WTC11 (cell line): Measurements from ENCODE around the gene PTGS1. TPM values are rescaled to one million over a fixed set of nuclear protein-coding genes. Genes with fewer than 3 reads are reported as not detected.

Source experiments
- ATAC-seq: fragments of 200-7000 bp; cut with Tn5 transposase; 2 replicates; pipeline ENCODE4 v1.10.0; 2021; ENCODE audit warnings: mild to moderate bottlenecking, moderate library complexity
- CTCF ChIA-PET: fragments of 300-600 bp; sonication (Branson Sonifier 250); formaldehyde crosslinking; loops from one replicate; lab custom pipeline; 2021; ENCODE audit warnings: antibody characterized with exemption; lab: Charles Lee
- POLR2A ChIA-PET: fragments of 350-600 bp; sonication (Branson Sonifier 250); formaldehyde crosslinking; loops from one replicate; lab custom pipeline; 2021; ENCODE audit warnings: antibody characterized with exemption; lab: Charles Lee
- DNase-seq: peaks from one replicate; pipeline ENCODE4 v3.0.0; 2021; ENCODE audit warnings: low spot score
- H3K27ac Mint-ChIP-seq: 2 replicates; pipeline ENCODE4 v1.8.0; 2021; ENCODE audit warnings: mixed read lengths
- H3K27me3 Mint-ChIP-seq: 2 replicates; pipeline ENCODE4 v1.8.0; 2021; ENCODE audit warnings: low read depth, mild to moderate bottlenecking, moderate library complexity, mixed read lengths
- H3K36me3 Mint-ChIP-seq: 2 replicates; pipeline ENCODE4 v1.8.0; 2021; ENCODE audit warnings: mixed read lengths
- H3K4me1 Mint-ChIP-seq: 2 replicates; pipeline ENCODE4 v1.8.0; 2022; ENCODE audit warnings: mixed read lengths
- H3K4me3 Mint-ChIP-seq: 2 replicates; pipeline ENCODE4 v1.8.0; 2021; ENCODE audit warnings: mild to moderate bottlenecking, moderate library complexity, mixed read lengths
- H3K9me3 Mint-ChIP-seq: 2 replicates; pipeline ENCODE4 v1.8.0; 2021; ENCODE audit warnings: mixed read lengths
- CBFB ChIP-seq: sonication (generic); formaldehyde crosslinking; IDR thresholded peaks from 2 replicates; pipeline ENCODE4 v1.8.1; 2022; ENCODE audit warnings: mild to moderate bottlenecking, low read depth, missing genetic modification reagents
- CREM ChIP-seq: sonication (generic); formaldehyde crosslinking; IDR thresholded peaks from 2 replicates; pipeline ENCODE4 v1.8.1; 2022; ENCODE audit warnings: mild to moderate bottlenecking, missing genetic modification reagents, moderate library complexity
- ELF4 ChIP-seq: sonication (generic); formaldehyde crosslinking; IDR thresholded peaks from 2 replicates; pipeline ENCODE4 v1.8.1; 2022; ENCODE audit warnings: low read depth, mild to moderate bottlenecking, moderate library complexity, missing genetic modification reagents
- EMX1 ChIP-seq: fragments of 250-450 bp; sonication (Bioruptor Pico); IDR thresholded peaks from 2 replicates; pipeline ENCODE4 v1.8.0; 2021; ENCODE audit warnings: mild to moderate bottlenecking
- GABPB1 ChIP-seq: sonication (generic); formaldehyde crosslinking; IDR thresholded peaks from 2 replicates; pipeline ENCODE4 v1.8.1; 2023; ENCODE audit warnings: mild to moderate bottlenecking, missing genetic modification reagents
- JUN ChIP-seq: sonication (generic); formaldehyde crosslinking; IDR thresholded peaks from 2 replicates; pipeline ENCODE4 v1.8.0; 2023; ENCODE audit warnings: mild to moderate bottlenecking, missing genetic modification reagents
- MYBL2 ChIP-seq: sonication (generic); formaldehyde crosslinking; IDR thresholded peaks from 2 replicates; pipeline ENCODE4 v1.8.1; 2023; ENCODE audit warnings: mild to moderate bottlenecking, moderate library complexity, missing genetic modification reagents
- NR1H2 ChIP-seq: sonication (generic); formaldehyde crosslinking; IDR thresholded peaks from 2 replicates; pipeline ENCODE4 v1.9.0; 2021; ENCODE audit warnings: mild to moderate bottlenecking, moderate library complexity, missing genetic modification reagents
- NR3C1 ChIP-seq: sonication (generic); formaldehyde crosslinking; conservative IDR thresholded peaks from 2 replicates; pipeline ENCODE4 v1.8.1; 2023; ENCODE audit warnings: low read depth, mild to moderate bottlenecking, missing genetic modification reagents
- PRRX2 ChIP-seq: fragments of 250-450 bp; sonication (Bioruptor Pico); IDR thresholded peaks from 2 replicates; pipeline ENCODE4 v1.8.0; 2021; ENCODE audit warnings: mild to moderate bottlenecking
- SMAD3 ChIP-seq: sonication (generic); formaldehyde crosslinking; IDR thresholded peaks from 2 replicates; pipeline ENCODE4 v1.8.0; 2022; ENCODE audit warnings: missing genetic modification reagents, mild to moderate bottlenecking, borderline replicate concordance
- SMAD4 ChIP-seq: sonication (generic); formaldehyde crosslinking; IDR thresholded peaks from 2 replicates; pipeline ENCODE4 v1.8.0; 2022; ENCODE audit warnings: mild to moderate bottlenecking, missing genetic modification reagents
- TEAD1 ChIP-seq: sonication (generic); formaldehyde crosslinking; IDR thresholded peaks from 2 replicates; pipeline ENCODE4 v1.8.0; 2022; ENCODE audit warnings: mild to moderate bottlenecking, missing genetic modification reagents
- TEAD4 ChIP-seq: sonication (generic); formaldehyde crosslinking; IDR thresholded peaks from 2 replicates; pipeline ENCODE4 v1.8.0; 2022; ENCODE audit warnings: mild to moderate bottlenecking, missing genetic modification reagents
- ZNF219 ChIP-seq: sonication (generic); formaldehyde crosslinking; IDR thresholded peaks from 2 replicates; pipeline ENCODE4 v1.8.0; 2023; ENCODE audit warnings: missing genetic modification reagents, mild to moderate bottlenecking, borderline replicate concordance
- ZNF317 ChIP-seq: sonication (generic); formaldehyde crosslinking; IDR thresholded peaks from 2 replicates; pipeline ENCODE4 v1.8.1; 2023; ENCODE audit warnings: low read depth, mild to moderate bottlenecking, moderate library complexity, missing genetic modification reagents, borderline replicate concordance
- ZNF423 ChIP-seq: fragments of 250-450 bp; sonication (Bioruptor Pico); IDR thresholded peaks from 2 replicates; pipeline ENCODE4 v2.1.2; 2022; ENCODE audit warnings: mild to moderate bottlenecking, moderate library complexity
- total RNA-seq: library from RNA; stranded (reverse); gene quantifications from 3 replicates; pipeline ENCODE4 v1.2.3, GENCODE V29; 2021
- TF ChIP-seq, protein P1 (sequence below): sonication (generic); formaldehyde crosslinking; IDR thresholded peaks from 2 replicates; pipeline ENCODE4 v1.8.0; 2023; ENCODE audit warnings: missing genetic modification reagents
- TF ChIP-seq, protein P2 (sequence below): sonication (generic); formaldehyde crosslinking; IDR thresholded peaks from 2 replicates; pipeline ENCODE4 v1.8.0; 2022; ENCODE audit warnings: missing genetic modification reagents
- TF ChIP-seq, protein P3 (sequence below): sonication (generic); formaldehyde crosslinking; conservative IDR thresholded peaks from 2 replicates; pipeline ENCODE4 v1.8.1; 2022; ENCODE audit warnings: mild to moderate bottlenecking, missing genetic modification reagents
- TF ChIP-seq, protein P4 (sequence below): sonication (generic); formaldehyde crosslinking; IDR thresholded peaks from 2 replicates; pipeline ENCODE4 v1.8.1; 2022; ENCODE audit warnings: mild to moderate bottlenecking, missing genetic modification reagents, moderate library complexity, borderline replicate concordance
- TF ChIP-seq, protein P5 (sequence below): sonication (generic); formaldehyde crosslinking; IDR thresholded peaks from 2 replicates; pipeline ENCODE4 v1.8.1; 2022; ENCODE audit warnings: missing genetic modification reagents, borderline replicate concordance
- TF ChIP-seq, protein P6 (sequence below): sonication (generic); formaldehyde crosslinking; conservative IDR thresholded peaks from 2 replicates; pipeline ENCODE4 v1.8.1; 2023; ENCODE audit warnings: mild to moderate bottlenecking, low read depth, missing genetic modification reagents, moderate library complexity
- TF ChIP-seq, protein P7 (sequence below): sonication (generic); formaldehyde crosslinking; IDR thresholded peaks from 2 replicates; pipeline ENCODE4 v1.8.1; 2023; ENCODE audit warnings: mild to moderate bottlenecking, missing genetic modification reagents, moderate library complexity

Gene PTGS1
- total RNA-seq, 1 experiment from 2014 or later = 1.0 TPM

DNA sequence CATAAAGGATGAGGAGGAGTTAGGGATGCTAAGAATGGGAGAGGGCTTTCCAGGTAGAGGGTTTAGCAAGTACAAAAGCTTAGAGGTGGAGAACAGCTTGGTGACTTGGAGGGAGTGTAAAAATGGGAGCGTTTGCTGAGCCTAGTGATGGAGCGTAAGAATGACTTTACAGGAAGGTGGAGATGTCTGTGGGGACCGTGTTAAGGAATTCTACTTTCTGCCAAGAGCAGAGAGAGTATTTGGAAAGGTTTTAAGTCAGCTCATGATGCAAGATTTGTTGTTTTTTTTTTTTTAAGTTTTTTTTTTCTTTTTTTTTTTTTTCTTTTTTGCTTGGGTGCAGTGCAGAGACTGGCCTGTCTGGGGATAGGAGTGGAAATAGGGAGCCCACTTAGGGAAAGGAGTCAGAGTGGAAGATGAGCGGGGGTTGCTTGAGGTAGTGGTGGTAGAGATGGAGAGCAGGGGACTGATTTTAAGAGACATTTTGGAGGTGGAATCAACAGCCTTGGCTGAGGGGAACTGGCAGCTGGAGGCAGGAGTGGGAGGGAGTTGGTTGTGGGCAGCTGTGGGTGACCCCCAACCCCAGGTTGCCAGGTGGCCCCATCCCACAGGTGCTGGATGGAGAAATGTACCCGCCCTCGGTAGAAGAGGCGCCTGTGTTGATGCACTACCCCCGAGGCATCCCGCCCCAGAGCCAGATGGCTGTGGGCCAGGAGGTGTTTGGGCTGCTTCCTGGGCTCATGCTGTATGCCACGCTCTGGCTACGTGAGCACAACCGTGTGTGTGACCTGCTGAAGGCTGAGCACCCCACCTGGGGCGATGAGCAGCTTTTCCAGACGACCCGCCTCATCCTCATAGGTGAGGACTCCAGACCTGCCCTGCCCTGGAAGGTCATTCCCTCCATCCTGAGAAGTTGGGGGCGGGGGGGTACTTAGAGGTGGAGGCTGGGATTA is 12.4 kb downstream of the PTGS1 start:
- TF ChIP-seq TEAD1 (CRISPR knock-in tag) = no peak
- TF ChIP-seq TEAD4 (CRISPR knock-in tag) = no peak
- no peak for TF ChIP-seq PRRX2 (CRISPR knock-in tag)
- TF ChIP-seq CREM (CRISPR knock-in tag) = no peak
- TF ChIP-seq, protein P1, sequence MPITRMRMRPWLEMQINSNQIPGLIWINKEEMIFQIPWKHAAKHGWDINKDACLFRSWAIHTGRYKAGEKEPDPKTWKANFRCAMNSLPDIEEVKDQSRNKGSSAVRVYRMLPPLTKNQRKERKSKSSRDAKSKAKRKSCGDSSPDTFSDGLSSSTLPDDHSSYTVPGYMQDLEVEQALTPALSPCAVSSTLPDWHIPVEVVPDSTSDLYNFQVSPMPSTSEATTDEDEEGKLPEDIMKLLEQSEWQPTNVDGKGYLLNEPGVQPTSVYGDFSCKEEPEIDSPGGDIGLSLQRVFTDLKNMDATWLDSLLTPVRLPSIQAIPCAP (CRISPR knock-in tag) = no peak
- TF ChIP-seq, protein P2, sequence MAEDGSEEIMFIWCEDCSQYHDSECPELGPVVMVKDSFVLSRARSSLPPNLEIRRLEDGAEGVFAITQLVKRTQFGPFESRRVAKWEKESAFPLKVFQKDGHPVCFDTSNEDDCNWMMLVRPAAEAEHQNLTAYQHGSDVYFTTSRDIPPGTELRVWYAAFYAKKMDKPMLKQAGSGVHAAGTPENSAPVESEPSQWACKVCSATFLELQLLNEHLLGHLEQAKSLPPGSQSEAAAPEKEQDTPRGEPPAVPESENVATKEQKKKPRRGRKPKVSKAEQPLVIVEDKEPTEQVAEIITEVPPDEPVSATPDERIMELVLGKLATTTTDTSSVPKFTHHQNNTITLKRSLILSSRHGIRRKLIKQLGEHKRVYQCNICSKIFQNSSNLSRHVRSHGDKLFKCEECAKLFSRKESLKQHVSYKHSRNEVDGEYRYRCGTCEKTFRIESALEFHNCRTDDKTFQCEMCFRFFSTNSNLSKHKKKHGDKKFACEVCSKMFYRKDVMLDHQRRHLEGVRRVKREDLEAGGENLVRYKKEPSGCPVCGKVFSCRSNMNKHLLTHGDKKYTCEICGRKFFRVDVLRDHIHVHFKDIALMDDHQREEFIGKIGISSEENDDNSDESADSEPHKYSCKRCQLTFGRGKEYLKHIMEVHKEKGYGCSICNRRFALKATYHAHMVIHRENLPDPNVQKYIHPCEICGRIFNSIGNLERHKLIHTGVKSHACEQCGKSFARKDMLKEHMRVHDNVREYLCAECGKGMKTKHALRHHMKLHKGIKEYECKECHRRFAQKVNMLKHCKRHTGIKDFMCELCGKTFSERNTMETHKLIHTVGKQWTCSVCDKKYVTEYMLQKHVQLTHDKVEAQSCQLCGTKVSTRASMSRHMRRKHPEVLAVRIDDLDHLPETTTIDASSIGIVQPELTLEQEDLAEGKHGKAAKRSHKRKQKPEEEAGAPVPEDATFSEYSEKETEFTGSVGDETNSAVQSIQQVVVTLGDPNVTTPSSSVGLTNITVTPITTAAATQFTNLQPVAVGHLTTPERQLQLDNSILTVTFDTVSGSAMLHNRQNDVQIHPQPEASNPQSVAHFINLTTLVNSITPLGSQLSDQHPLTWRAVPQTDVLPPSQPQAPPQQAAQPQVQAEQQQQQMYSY (CRISPR knock-in tag) = no peak
- TF ChIP-seq, protein P3, sequence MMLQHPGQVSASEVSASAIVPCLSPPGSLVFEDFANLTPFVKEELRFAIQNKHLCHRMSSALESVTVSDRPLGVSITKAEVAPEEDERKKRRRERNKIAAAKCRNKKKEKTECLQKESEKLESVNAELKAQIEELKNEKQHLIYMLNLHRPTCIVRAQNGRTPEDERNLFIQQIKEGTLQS (CRISPR knock-in tag) = no peak
- TF ChIP-seq ELF4 (CRISPR knock-in tag) = no peak
- no peak for TF ChIP-seq NR3C1 (CRISPR knock-in tag)
- TF ChIP-seq EMX1 (CRISPR knock-in tag) = no peak
- no peak for TF ChIP-seq SMAD4
- H3K4me3 Mint-ChIP-seq = no peak overlapping the region
- POLR2A ChIA-PET = no interaction called here
- no peaks in the 10 kb centered on the region for H3K4me1 Mint-ChIP-seq
- 0 out of 2 replicates have a peak, but pooled peaks cover 3% of the 10 kb centered on the region for H3K36me3 Mint-ChIP-seq
- no peak overlapping the region for H3K27ac Mint-ChIP-seq
- ATAC-seq = no peak
- H3K27me3 Mint-ChIP-seq = no peaks in the 10 kb centered on the region
- peaks cover 11% of the 10 kb centered on the region for H3K9me3 Mint-ChIP-seq
- CTCF ChIA-PET = interaction anchor here (0.7 to 0.8 kb wide), 2 partner anchors 11 to 23 kb away, joined by 4 to 5 read pairs; no protein-coding TSS in a partner anchor
- DNase-seq = no peak

DNA sequence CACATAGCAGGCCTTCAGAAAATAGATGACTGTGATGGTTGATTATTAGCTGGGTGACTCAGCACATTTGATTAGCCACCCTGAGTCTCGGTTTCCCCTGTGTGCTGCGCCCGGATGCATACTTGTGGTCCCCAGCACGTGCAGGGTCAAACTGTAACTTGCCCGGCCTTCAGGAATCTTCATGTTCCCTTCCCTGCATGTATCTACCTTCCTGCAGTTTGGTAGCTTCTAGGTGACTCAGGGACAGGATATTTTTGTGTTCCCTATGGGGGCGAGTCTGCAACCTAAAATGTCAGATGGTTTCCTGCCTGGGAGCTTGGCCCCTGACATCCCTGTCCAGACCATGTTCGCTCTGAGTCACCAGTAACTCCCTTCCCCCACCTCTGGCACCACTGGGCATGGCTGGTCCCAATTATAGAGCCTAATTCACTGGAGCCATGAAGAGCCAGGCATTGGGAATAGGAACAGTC is 13.2 kb downstream of the PTGS1 start:
- Mint-ChIP-seq H3K4me3 (no peak overlapping the region), H3K27me3 (no peaks in the 10 kb centered on the region), H3K9me3 (peaks cover 10% of the 10 kb centered on the region), H3K4me1 (no peaks in the 10 kb centered on the region), H3K36me3 (0 out of 2 replicates have a peak, but pooled peaks cover 3% of the 10 kb centered on the region), H3K27ac (no peak overlapping the region)
- ATAC-seq (no peak), DNase-seq (no peak)
- ChIA-PET CTCF (no interaction called here), POLR2A (no interaction called here)
- TF ChIP-seq, protein P4, sequence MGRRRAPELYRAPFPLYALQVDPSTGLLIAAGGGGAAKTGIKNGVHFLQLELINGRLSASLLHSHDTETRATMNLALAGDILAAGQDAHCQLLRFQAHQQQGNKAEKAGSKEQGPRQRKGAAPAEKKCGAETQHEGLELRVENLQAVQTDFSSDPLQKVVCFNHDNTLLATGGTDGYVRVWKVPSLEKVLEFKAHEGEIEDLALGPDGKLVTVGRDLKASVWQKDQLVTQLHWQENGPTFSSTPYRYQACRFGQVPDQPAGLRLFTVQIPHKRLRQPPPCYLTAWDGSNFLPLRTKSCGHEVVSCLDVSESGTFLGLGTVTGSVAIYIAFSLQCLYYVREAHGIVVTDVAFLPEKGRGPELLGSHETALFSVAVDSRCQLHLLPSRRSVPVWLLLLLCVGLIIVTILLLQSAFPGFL (CRISPR knock-in tag) = no peak
- TF ChIP-seq, protein P5, sequence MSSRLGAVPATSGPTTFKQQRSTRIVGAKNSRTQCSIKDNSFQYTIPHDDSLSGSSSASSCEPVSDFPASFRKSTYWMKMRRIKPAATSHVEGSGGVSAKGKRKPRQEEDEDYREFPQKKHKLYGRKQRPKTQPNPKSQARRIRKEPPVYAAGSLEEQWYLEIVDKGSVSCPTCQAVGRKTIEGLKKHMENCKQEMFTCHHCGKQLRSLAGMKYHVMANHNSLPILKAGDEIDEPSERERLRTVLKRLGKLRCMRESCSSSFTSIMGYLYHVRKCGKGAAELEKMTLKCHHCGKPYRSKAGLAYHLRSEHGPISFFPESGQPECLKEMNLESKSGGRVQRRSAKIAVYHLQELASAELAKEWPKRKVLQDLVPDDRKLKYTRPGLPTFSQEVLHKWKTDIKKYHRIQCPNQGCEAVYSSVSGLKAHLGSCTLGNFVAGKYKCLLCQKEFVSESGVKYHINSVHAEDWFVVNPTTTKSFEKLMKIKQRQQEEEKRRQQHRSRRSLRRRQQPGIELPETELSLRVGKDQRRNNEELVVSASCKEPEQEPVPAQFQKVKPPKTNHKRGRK (CRISPR knock-in tag) = no peak
- TF ChIP-seq SMAD3 (CRISPR knock-in tag) (no peak), CBFB (CRISPR knock-in tag) (no peak), ZNF317 (CRISPR knock-in tag) (no peak), MYBL2 (CRISPR knock-in tag) (no peak), ZNF423 (no peak), JUN (CRISPR knock-in tag) (no peak), NR1H2 (CRISPR knock-in tag) (no peak), GABPB1 (CRISPR knock-in tag) (no peak), ZNF219 (CRISPR knock-in tag) (no peak)
- TF ChIP-seq, protein P6, sequence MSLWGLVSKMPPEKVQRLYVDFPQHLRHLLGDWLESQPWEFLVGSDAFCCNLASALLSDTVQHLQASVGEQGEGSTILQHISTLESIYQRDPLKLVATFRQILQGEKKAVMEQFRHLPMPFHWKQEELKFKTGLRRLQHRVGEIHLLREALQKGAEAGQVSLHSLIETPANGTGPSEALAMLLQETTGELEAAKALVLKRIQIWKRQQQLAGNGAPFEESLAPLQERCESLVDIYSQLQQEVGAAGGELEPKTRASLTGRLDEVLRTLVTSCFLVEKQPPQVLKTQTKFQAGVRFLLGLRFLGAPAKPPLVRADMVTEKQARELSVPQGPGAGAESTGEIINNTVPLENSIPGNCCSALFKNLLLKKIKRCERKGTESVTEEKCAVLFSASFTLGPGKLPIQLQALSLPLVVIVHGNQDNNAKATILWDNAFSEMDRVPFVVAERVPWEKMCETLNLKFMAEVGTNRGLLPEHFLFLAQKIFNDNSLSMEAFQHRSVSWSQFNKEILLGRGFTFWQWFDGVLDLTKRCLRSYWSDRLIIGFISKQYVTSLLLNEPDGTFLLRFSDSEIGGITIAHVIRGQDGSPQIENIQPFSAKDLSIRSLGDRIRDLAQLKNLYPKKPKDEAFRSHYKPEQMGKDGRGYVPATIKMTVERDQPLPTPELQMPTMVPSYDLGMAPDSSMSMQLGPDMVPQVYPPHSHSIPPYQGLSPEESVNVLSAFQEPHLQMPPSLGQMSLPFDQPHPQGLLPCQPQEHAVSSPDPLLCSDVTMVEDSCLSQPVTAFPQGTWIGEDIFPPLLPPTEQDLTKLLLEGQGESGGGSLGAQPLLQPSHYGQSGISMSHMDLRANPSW = no peak
- TF ChIP-seq, protein P7, sequence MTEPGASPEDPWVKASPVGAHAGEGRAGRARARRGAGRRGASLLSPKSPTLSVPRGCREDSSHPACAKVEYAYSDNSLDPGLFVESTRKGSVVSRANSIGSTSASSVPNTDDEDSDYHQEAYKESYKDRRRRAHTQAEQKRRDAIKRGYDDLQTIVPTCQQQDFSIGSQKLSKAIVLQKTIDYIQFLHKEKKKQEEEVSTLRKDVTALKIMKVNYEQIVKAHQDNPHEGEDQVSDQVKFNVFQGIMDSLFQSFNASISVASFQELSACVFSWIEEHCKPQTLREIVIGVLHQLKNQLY (CRISPR knock-in tag) = no peak
